NOMO-1 (cell line): Measurements from ENCODE around the gene DDHD1.

Experiments used
- DNase-seq, 2 experiments: peaks; one replicate each; lab custom pipeline; 2025; ENCODE audit not compliant: unreplicated experiment in 2 of 2; lab: John Stamatoyannopoulos, UW

The DDHD1 gene

DNA sequence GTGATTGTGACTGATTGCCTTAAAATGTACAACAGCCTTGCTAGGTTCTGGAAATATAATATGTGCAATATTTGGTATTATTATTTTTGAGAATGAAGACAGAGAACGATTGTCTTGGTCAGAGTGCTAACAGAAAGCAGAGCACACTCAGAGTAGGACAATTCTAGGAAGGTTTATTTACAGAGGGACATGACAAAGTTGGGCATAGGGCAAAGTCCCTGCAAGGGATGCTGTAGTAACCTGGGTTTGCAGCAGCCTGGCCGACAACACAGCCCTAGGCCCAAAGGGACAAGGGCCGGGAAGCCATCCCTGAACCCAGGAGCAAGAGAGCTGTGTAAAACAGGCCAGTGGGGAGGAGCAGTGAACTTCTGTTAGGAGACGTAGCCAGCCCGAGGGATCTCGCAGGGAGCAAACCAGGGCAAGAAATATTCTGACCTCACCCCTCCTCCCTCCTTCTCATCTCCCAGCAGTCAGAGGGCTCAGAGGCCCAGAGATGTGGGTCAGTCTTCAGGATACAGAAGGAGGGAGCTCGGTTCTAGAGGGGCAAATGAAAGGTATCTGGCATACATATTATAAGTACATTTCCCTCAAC is 151.2 kb downstream of the DDHD1 start:
- no peak for DNase-seq

- no peak for DNase-seq
Measured at GRCh38 chr14:52998376-52999015, 154.6 kb downstream of the DDHD1 start.

DNA sequence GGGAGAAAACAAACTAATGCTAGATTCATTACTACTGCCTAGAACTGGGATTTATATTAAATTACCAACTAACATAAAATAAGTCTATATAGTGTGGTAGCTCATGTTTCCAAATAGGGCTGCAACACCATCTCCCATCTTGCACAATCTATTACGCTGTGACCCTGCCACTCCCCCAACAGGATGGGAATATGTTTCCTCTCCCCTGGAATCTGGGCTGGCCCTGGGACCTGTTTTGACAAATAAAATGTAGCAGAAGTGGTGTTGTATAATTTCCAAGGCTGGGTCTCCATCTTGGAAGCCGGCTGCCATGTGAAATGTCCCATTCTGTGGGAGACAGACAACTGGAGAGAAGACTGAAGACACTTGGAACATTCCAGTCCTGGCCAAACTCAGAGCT is 156.6 kb downstream of the DDHD1 start:
- DNase-seq: no peak

GRCh38 chr14:52995998-52996397 is 157.1 kb downstream of the DDHD1 start:
- DNase-seq: no peak

GRCh38 chr14:52992236-52992870 is 160.8 kb downstream of the DDHD1 start:
- no peak for DNase-seq

GRCh38 chr14:52988139-52988538 is 165.0 kb downstream of the DDHD1 start:
- no peak for DNase-seq

DNA sequence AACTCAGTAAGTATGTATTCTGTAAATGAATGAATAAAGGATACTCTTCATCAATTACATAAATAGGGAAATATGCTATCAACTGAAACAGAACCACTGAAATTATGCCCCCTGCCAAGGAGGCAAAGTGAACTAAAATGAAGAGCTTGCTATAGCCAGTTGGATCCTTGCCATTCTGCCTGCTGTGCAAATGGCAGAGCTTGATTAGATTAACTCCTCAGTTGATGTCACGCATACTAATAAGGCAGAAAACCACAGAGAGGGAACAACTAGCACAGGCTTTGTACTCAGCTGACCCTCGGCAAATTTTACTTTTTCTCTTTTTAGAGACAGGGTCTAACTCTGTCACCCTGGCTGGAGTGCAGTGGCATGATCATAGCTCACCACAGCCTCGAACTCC is 165.6 kb downstream of the DDHD1 start:
- no peak for DNase-seq

- DNase-seq: no peak
Measured at GRCh38 chr14:52987042-52987441, 166.1 kb downstream of the DDHD1 start.
